Right renal pelvis (tissue), 4 donors: Measurements from ENCODE around the gene HSPA12A. TPM values are rescaled to one million over a fixed set of nuclear protein-coding genes. Genes with fewer than 3 reads are reported as not detected.

ENCODE experiments used
- DNase-seq, 4 donors: peaks; one replicate each; pipeline ENCODE4 v3.0.0-alpha.2; 2013; ENCODE audit warnings: low read depth in 4 of 4, low spot score in 3 of 4, missing footprints in 1 of 4
- polyA plus RNA-seq, 4 donors: library from polyadenylated mRNA; unstranded; fragments of 120-200 nt; gene quantifications; one replicate each; pipeline ENCODE4 v1.2.1, GENCODE V29; 2013; ENCODE audit not compliant: insufficient read length in 4 of 4

HSPA12A gene
- polyA plus RNA-seq, 4 donors = 32.8 to 49.4 (median 37.5) TPM

- DNase-seq = no peak
Observed at GRCh38 chr10:116744163-116744753, 1.9 kb upstream of the HSPA12A start.

- DNase-seq = no peak
Observed at GRCh38 chr10:116743266-116744064, 1.1 kb upstream of the HSPA12A start.

DNA sequence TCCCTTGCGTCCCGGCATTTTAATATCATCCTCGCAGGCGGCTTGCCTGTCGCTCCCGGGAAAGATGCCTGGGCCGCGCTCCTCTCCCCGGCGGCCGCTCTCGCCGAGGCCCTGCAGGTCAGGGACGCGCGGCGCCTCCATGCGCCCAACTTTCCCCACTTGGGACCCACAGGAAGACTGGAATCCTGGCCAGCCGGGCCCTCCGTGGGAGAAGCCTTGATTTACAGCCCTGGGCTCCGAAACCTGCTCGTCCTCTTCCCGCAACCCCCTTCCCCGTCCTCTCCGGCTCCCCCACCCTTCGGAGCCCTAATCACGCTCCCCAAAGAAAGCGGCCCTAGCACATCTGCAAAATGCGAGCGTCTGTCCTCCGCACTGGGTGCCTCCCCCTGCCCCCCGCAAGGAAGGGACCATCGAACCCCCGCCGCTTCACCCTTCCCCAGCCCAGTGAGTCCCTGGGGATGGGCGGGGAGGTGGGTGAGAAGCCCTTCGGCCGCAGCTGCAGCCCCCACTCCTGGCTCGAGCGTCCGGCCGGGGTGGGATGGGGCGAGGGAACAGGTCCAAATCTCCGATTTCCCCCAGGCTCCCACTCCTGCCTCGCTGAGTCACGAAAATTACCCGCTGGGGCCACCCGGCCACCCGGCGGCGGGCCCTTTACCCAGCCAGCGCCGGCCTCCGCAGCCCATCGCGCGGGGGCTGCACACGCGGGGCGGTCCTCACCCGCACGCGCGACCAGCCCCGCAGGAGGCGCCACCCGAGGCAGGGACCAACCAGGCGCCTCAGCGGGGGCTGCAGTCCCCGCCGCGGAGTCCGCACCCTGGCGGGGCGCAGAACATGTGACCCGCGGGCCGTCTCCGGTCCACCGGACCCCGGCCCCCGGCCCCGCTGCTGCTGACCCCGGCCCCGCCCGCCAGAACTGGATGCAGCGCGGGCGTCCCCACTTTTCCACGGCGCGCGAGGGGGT is 695 bp downstream of the HSPA12A start:
- DNase-seq = no peak

GRCh38 chr10:116740971-116741370 is 1.4 kb downstream of the HSPA12A start:
- DNase-seq = no peak

DNA sequence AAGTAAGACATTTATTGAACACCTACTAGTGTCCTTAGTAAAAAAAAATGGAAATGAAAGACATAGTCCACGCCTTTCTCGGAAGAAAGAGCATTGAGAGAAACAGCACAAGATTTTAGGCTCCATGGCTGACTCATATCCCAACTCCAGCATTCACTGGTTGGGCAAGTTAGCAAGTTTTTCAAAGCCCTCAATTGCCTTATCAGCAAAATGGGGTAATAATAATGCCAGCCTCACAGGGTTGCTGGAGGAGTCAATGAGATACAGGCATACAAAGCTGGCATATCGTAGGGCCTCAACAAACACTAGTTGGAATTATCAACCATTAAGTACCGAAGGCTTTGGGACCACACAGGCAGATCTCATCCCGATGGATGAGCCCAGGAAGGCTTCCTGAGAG is 4.0 kb downstream of the HSPA12A start:
- DNase-seq = no peak

DNA sequence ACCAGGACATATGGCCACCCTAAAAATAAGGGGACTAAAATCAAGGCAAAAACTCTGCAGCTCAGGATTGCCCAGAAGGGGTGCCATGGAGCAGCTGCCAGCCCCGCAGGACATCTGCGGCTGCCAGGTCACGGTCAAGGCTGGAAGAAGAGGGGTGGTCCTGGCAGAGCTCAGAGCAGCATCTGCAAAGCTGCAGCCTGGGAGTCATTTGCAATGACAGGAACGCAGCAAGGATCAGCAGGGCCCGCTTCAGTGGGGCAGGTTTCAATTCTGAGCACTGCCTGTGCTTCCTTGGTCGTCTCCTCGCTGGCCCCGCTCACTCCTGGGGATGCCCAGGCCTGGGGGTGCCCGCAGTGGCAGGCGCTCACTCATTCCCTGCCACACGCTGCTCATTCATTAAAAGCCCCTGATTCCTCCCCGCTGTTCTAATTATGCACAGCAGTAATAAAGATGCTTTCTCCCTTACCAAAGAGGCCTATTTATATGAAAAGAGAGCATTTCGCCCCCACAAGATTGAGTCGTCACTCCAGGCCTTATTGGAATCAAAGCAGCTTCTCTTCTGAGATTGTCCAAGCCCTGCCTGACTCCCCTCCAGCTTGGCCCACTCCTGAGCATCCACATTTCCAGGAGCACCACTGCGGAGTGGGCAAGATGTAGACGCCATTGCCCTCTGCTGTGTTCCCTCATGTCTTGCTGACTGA is 4.6 kb downstream of the HSPA12A start:
- DNase-seq = no peak

GRCh38 chr10:116733566-116733965 is 8.8 kb downstream of the HSPA12A start:
- no peak for DNase-seq

DNA sequence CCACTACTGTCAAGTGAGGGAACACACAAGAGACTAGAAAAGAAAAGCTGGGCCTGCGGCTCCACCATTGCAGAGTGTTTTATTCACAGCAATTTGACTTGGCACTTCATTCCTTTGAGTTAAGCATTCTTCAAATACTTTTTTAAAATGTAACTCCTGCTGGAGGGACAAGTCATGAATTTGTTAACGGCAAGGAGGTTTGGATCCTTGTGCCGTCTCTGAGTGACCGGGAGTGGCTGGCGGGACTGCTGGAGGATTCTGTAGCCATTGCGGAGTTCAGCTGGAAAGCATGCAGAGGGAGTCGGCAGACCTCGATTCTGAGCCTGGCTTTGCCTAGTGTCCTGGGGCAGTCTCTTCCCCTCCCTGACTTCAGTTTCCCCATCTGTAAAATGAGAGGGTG is 9.8 kb downstream of the HSPA12A start:
- DNase-seq = no peak

DNA sequence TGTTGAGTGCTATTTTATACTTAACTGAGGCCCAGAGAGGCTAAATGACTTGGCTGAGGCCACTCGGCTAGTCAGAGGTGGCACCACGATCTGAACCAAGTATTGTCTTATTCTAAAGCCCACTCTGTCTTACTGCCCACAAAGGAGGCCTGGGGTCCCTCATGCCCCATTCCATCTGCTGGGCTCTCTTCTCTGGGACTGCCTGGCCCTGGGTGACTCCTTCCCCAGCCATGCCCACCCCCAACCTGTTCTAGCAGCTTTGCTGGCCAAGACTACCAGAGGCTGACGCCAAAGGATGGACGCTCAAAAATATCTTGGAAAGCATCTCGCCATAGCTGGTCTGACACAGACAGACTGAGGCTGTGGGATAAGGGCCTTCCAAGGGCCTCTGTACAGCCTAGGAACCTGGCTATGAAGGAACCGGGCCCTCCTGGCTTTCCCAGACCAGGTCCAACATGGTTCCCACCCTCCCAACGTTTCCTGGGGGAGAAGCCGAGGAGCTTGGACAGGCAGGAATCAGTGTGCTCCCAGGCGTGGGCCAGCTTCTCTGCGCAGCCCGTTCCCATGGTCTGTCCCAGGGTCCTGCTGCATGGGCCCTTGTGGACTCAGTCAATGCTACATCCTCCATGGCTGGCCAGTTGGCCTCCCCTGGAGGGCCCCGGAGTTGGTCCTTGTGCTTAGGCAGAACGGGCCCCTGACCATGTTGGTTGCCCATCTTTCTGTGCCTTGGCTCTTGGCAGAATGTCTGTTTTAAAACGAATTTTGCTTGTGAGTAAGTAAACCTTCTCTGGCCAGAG is 11.7 kb downstream of the HSPA12A start:
- no peak for DNase-seq

GRCh38 chr10:116729243-116729642 is 13.1 kb downstream of the HSPA12A start:
- no peak for DNase-seq

GRCh38 chr10:116728526-116729096 is 13.8 kb downstream of the HSPA12A start:
- DNase-seq = no peak

DNA sequence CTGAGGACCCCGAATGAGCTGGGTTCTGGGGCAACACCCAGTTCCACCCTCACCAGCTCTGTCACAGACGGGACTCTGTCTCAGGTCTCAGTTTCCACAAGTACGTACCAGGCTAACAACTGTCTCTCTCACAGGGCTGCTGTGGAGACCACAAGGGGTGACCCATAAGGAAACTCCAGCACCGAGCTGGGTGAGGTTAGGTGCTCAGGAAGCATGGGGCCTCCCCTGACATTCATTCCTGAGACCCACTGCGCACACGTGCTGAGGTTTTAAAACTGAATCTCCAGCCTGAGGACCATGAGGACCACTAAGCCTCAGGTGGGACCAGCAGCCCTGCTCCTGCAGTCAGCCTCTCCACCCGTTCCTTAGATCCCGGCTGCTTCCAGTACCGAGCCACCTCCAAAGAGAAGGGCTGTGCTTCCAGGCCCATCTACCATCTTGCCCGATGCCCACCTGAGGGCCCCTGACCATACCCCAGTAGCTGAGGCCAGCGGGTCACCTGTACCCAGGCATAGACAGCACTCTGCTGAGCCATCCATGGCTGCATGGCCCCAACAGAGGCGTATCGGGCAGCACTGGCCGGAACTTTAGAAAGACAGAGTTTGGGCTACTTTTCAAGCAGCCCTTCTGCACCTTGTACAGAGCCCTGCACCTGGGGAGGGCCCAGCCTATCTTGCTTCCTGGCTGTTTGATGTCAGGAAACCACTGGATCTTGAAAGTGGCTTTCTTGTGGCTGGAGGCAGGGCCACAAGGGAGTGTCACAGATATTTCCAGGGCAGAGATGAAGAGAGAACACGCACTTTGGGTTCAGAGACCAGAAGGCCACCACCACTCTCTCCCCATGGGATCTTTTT is 18.7 kb downstream of the HSPA12A start:
- no peak for DNase-seq

- DNase-seq = no peak
Observed at GRCh38 chr10:116722736-116723427, 19.5 kb downstream of the HSPA12A start.

GRCh38 chr10:116721547-116722392 is 20.6 kb downstream of the HSPA12A start:
- peak; percentile 56 to 78 (median 64) for DNase-seq

- no peak for DNase-seq
Observed at GRCh38 chr10:116720668-116721546, 21.5 kb downstream of the HSPA12A start.

- no peak for DNase-seq
Observed at GRCh38 chr10:116720241-116720643, 22.1 kb downstream of the HSPA12A start.
